H1 (cell line): ENCODE measurements around the gene EPM2A. TPM values are rescaled to one million over a fixed set of nuclear protein-coding genes. Genes with fewer than 3 reads are reported as not detected.

Experiments
- CHD1 ChIP-seq: IDR thresholded peaks from 2 replicates; pipeline ENCODE4 v1.6.1; 2012; ENCODE audit warnings: low read depth, low read length, improper control_type of control experiment
- EP300 ChIP-seq, 2 experiments: IDR thresholded peaks; 1 replicate in 1 of 2; 2 replicates in 1 of 2; pipeline ENCODE4 v1.6.1; 2011 to 2012; ENCODE audit warnings: low read depth in 2 of 2, low read length in 2 of 2, mild to moderate bottlenecking in 2 of 2, borderline replicate concordance in 1 of 2, inconsistent platforms in 1 of 2, moderate library complexity in 1 of 2
- KDM4A ChIP-seq: IDR thresholded peaks from one replicate; pipeline ENCODE4 v1.7.1; 2012; ENCODE audit warnings: low read depth, mild to moderate bottlenecking, moderate library complexity, low read length, inconsistent platforms; ENCODE audit not compliant: severe bottlenecking
- POU5F1 ChIP-seq: IDR thresholded peaks from 2 replicates; pipeline ENCODE4 v1.6.1; 2011; ENCODE audit warnings: low read depth, mild to moderate bottlenecking, low read length, moderate library complexity
- RBBP5 ChIP-seq: IDR thresholded peaks from 2 replicates; pipeline ENCODE4 v1.7.1; 2012; ENCODE audit warnings: low read depth, mild to moderate bottlenecking, inconsistent platforms, low read length, moderate library complexity, borderline replicate concordance
- SAP30 ChIP-seq: fragments of 300-600 bp; sonication (generic); IDR thresholded peaks from 2 replicates; pipeline ENCODE4 v1.7.1; 2012; ENCODE audit warnings: low read length, moderate library complexity, mild to moderate bottlenecking, inconsistent platforms; ENCODE audit not compliant: insufficient read depth, insufficient replicate concordance
- SP4 ChIP-seq: IDR thresholded peaks from 2 replicates; pipeline ENCODE4 v1.6.1; 2012; ENCODE audit warnings: low read length, inconsistent platforms
- TAF1 ChIP-seq: IDR thresholded peaks from 2 replicates; pipeline ENCODE4 v1.6.1; 2011; ENCODE audit warnings: mild to moderate bottlenecking, low read depth, low read length
- polyA plus RNA-seq, 7 experiments: library from polyadenylated mRNA; depleted of rRNA in 3 of 7; stranded (reverse) in 5 of 7; unstranded in 2 of 7; fragments of >200 nt in 5 of 7; fragments of 200-250 nt in 2 of 7; gene quantifications; 1 replicate in 5 of 7; 2 replicates in 1 of 7; 4 replicates in 1 of 7; pipeline versions ENCODE4 v1.2.1 to v1.2.3, GENCODE V29; 2011 to 2013; ENCODE audit warnings: missing spikeins in 2 of 7, mixed read lengths in 2 of 7
- total RNA-seq: library from RNA; stranded (reverse); fragmentation: NEBNext Ultra II Directional; extraction: Animal tissue kit (Norgen Biotek cat#: 25700); gene quantifications from 2 replicates; pipeline ENCODE4 v1.2.1, GENCODE V29; 2021
- TF ChIP-seq, protein P1 (sequence below): fragments of 300-600 bp; sonication (generic); IDR thresholded peaks from 2 replicates; pipeline ENCODE4 v1.7.1; 2012; ENCODE audit warnings: low read length, moderate library complexity, mild to moderate bottlenecking, inconsistent platforms; ENCODE audit not compliant: insufficient replicate concordance

The EPM2A gene
- total and polyA plus RNA-seq, 2 of the 8 experiments (the other 6 are each of a cell fraction or from before 2014, with no cell fraction given), result 2.3 to 6.2 TPM

GRCh38 chr6:145694083-145694737 lies 41.1 kb downstream of the EPM2A start (continued):
- TF ChIP-seq, protein P1, sequence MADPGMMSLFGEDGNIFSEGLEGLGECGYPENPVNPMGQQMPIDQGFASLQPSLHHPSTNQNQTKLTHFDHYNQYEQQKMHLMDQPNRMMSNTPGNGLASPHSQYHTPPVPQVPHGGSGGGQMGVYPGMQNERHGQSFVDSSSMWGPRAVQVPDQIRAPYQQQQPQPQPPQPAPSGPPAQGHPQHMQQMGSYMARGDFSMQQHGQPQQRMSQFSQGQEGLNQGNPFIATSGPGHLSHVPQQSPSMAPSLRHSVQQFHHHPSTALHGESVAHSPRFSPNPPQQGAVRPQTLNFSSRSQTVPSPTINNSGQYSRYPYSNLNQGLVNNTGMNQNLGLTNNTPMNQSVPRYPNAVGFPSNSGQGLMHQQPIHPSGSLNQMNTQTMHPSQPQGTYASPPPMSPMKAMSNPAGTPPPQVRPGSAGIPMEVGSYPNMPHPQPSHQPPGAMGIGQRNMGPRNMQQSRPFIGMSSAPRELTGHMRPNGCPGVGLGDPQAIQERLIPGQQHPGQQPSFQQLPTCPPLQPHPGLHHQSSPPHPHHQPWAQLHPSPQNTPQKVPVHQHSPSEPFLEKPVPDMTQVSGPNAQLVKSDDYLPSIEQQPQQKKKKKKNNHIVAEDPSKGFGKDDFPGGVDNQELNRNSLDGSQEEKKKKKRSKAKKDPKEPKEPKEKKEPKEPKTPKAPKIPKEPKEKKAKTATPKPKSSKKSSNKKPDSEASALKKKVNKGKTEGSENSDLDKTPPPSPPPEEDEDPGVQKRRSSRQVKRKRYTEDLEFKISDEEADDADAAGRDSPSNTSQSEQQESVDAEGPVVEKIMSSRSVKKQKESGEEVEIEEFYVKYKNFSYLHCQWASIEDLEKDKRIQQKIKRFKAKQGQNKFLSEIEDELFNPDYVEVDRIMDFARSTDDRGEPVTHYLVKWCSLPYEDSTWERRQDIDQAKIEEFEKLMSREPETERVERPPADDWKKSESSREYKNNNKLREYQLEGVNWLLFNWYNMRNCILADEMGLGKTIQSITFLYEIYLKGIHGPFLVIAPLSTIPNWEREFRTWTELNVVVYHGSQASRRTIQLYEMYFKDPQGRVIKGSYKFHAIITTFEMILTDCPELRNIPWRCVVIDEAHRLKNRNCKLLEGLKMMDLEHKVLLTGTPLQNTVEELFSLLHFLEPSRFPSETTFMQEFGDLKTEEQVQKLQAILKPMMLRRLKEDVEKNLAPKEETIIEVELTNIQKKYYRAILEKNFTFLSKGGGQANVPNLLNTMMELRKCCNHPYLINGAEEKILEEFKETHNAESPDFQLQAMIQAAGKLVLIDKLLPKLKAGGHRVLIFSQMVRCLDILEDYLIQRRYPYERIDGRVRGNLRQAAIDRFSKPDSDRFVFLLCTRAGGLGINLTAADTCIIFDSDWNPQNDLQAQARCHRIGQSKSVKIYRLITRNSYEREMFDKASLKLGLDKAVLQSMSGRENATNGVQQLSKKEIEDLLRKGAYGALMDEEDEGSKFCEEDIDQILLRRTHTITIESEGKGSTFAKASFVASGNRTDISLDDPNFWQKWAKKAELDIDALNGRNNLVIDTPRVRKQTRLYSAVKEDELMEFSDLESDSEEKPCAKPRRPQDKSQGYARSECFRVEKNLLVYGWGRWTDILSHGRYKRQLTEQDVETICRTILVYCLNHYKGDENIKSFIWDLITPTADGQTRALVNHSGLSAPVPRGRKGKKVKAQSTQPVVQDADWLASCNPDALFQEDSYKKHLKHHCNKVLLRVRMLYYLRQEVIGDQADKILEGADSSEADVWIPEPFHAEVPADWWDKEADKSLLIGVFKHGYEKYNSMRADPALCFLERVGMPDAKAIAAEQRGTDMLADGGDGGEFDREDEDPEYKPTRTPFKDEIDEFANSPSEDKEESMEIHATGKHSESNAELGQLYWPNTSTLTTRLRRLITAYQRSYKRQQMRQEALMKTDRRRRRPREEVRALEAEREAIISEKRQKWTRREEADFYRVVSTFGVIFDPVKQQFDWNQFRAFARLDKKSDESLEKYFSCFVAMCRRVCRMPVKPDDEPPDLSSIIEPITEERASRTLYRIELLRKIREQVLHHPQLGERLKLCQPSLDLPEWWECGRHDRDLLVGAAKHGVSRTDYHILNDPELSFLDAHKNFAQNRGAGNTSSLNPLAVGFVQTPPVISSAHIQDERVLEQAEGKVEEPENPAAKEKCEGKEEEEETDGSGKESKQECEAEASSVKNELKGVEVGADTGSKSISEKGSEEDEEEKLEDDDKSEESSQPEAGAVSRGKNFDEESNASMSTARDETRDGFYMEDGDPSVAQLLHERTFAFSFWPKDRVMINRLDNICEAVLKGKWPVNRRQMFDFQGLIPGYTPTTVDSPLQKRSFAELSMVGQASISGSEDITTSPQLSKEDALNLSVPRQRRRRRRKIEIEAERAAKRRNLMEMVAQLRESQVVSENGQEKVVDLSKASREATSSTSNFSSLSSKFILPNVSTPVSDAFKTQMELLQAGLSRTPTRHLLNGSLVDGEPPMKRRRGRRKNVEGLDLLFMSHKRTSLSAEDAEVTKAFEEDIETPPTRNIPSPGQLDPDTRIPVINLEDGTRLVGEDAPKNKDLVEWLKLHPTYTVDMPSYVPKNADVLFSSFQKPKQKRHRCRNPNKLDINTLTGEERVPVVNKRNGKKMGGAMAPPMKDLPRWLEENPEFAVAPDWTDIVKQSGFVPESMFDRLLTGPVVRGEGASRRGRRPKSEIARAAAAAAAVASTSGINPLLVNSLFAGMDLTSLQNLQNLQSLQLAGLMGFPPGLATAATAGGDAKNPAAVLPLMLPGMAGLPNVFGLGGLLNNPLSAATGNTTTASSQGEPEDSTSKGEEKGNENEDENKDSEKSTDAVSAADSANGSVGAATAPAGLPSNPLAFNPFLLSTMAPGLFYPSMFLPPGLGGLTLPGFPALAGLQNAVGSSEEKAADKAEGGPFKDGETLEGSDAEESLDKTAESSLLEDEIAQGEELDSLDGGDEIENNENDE, result no peak
- TF ChIP-seq RBBP5 (no peak), POU5F1 (no peak), KDM4A (no peak), SAP30 (no peak), SP4 (no peak), EP300 (IDR thresholded peaks at IDR 0.05; ENCODE audit: borderline replicate concordance in 1 of 2, low read depth in 2 of 2, low read length in 2 of 2) (no peak), TAF1 (no peak), CHD1 (no peak)
